GM18868 (cell line): ENCODE results near the gene LRP4.
"Not testable (repeated sequence)": the region's sequence is repeated elsewhere in the genome, so short reads cannot be mapped to it uniquely, and the experiment has no call there.

Experiments
- ATAC-seq: cut with Tn5 transposase; IDR thresholded peaks from one replicate; pipeline ENCODE4 v1.9.1; 2021; ENCODE audit warnings: mild to moderate bottlenecking, moderate library complexity; ENCODE audit not compliant: unreplicated experiment

LRP4 gene

GRCh38 chr11:46918083-46918787, at the start of gene LRP4:
LRP4 (minus strand) TSS chr11:46918550; CDS start chr11:46918379, 171 bp downstream.
- peak; percentile 53 for ATAC-seq

- no peak for ATAC-seq
Observed at GRCh38 chr11:46967962-46968361, 49.6 kb upstream of the LRP4 start.

GRCh38 chr11:46966773-46967172, 48.4 kb upstream of the LRP4 start:
- ATAC-seq, result no peak

GRCh38 chr11:46963844-46964243, 45.5 kb upstream of the LRP4 start:
- no peak for ATAC-seq

GRCh38 chr11:46961886-46962285, 43.5 kb upstream of the LRP4 start:
- ATAC-seq, result not testable (repeated sequence)

- ATAC-seq, result no peak
Observed at GRCh38 chr11:46961041-46961440, 42.7 kb upstream of the LRP4 start.

GRCh38 chr11:46958777-46959176, 40.4 kb upstream of the LRP4 start:
- ATAC-seq, result no peak

GRCh38 chr11:46953093-46953492, 34.7 kb upstream of the LRP4 start:
- ATAC-seq, result no peak

GRCh38 chr11:46952553-46952952, 34.2 kb upstream of the LRP4 start:
- no peak for ATAC-seq

GRCh38 chr11:46951864-46952263, 33.5 kb upstream of the LRP4 start:
- ATAC-seq, result no peak

GRCh38 chr11:46949297-46949696, 30.9 kb upstream of the LRP4 start:
- no peak for ATAC-seq

- no peak for ATAC-seq
Observed at GRCh38 chr11:46948378-46949131, 30.2 kb upstream of the LRP4 start.

- ATAC-seq, result no peak
Observed at GRCh38 chr11:46947399-46948077, 29.2 kb upstream of the LRP4 start.

- ATAC-seq, result no peak
Observed at GRCh38 chr11:46944356-46945075, 26.2 kb upstream of the LRP4 start.

GRCh38 chr11:46942172-46942571, 23.8 kb upstream of the LRP4 start:
- ATAC-seq, result no peak

- peak; percentile 97 for ATAC-seq
Observed at GRCh38 chr11:46936138-46937110, 18.1 kb upstream of the LRP4 start, which contains the start of gene CSTPP1. CSTPP1 (plus strand) TSS chr11:46936761; CDS start chr11:46936806, 45 bp downstream.

- no peak for ATAC-seq
Observed at GRCh38 chr11:46930089-46930488, 11.7 kb upstream of the LRP4 start.

GRCh38 chr11:46928701-46929100, 10.4 kb upstream of the LRP4 start:
- not testable (repeated sequence) for ATAC-seq

- not testable (repeated sequence) for ATAC-seq
Observed at GRCh38 chr11:46927928-46928327, 9.6 kb upstream of the LRP4 start.

GRCh38 chr11:46920755-46921154, 2.4 kb upstream of the LRP4 start:
- no peak for ATAC-seq
